ENCODE results near the gene PADI6. TPM values are rescaled to one million over a fixed set of nuclear protein-coding genes. Genes with fewer than 3 reads are reported as not detected.
"Not testable (repeated sequence)": the region's sequence is repeated elsewhere in the genome, so short reads cannot be mapped to it uniquely, and the experiment has no call there.

PADI6 gene
- total RNA-seq, 1 donor from 2014 or later = not detected

GRCh38 chr1:17405898-17406759, 34.1 kb downstream of the PADI6 start:
- no peaks in the 10 kb centered on the region for H3K4me1 Mint-ChIP-seq (ENCODE audit: unreplicated experiment)
- no peaks in the 10 kb centered on the region for H3K9me3 Mint-ChIP-seq
- peak overlapping the region; percentile 32 for H3K27ac Mint-ChIP-seq
- DNase-seq (ENCODE audit: extremely low spot score, unreplicated experiment) = peak; percentile 77
- no peak overlapping the region for H3K4me3 Mint-ChIP-seq
- peak; percentile 89 for TF ChIP-seq CTCF (conservative IDR thresholded peaks at IDR 0.05)
- no peaks in the 10 kb centered on the region for H3K27me3 Mint-ChIP-seq
- H3K36me3 Mint-ChIP-seq = peaks cover 10% of the 10 kb centered on the region

DNA sequence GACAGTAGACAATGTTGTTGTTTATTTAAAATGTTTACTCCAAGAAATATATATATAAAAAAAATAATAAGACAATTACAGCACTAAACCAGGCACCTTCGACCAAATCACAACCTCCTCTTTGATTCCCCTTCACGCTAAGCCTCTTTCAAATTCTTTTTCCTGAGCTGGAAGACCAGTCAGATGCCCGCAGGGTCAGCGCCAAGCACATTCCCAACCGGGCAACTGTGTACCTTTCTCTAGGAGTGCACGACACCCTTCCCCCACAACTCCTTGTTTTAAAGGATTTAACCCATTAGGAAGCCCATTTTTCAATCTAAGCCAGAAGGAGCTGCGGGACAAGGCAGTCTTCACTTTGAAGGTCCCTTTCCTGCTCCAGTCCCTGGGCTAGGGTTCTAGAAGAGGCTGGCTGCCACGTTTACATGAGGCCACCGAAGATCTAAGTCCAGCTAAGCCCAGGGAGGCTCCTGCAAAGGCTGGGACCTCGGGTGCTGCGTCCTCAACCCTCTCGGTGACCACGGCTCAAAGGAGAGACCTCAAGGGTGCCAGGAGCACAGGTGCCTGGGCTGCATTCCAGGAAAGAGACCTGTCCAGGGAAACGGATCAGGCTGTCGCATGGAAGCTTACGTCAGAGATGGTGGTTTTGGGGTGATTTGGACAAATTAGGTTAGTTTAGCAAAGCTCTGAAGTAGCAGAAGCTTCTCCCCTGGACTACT, 34.9 kb downstream of the PADI6 start:
- H3K4me1 Mint-ChIP-seq (ENCODE audit: unreplicated experiment); DNase-seq (ENCODE audit: extremely low spot score, unreplicated experiment); H3K4me3 Mint-ChIP-seq; H3K9me3 Mint-ChIP-seq; H3K27me3 Mint-ChIP-seq: not testable (repeated sequence)
- peaks cover 14% of the 10 kb centered on the region for H3K36me3 Mint-ChIP-seq
- peak overlapping the region; percentile 71 for H3K27ac Mint-ChIP-seq

- Mint-ChIP-seq H3K27ac (peak overlapping the region; percentile 71), H3K36me3 (peaks cover 24% of the 10 kb centered on the region)
- H3K4me1 Mint-ChIP-seq (ENCODE audit: unreplicated experiment); H3K9me3 Mint-ChIP-seq; DNase-seq (ENCODE audit: extremely low spot score, unreplicated experiment); H3K27me3 Mint-ChIP-seq; H3K4me3 Mint-ChIP-seq: not testable (repeated sequence)
These were observed 36.0 kb downstream of the PADI6 start for GRCh38 chr1:17407786-17408514.

- no peaks in the 10 kb centered on the region for H3K9me3 Mint-ChIP-seq
- no peak overlapping the region for H3K27ac Mint-ChIP-seq
- DNase-seq (ENCODE audit: extremely low spot score, unreplicated experiment) = no peak
- H3K4me3 Mint-ChIP-seq = no peak overlapping the region
- no peak for TF ChIP-seq CTCF (conservative IDR thresholded peaks at IDR 0.05)
- H3K27me3 Mint-ChIP-seq = no peaks in the 10 kb centered on the region
- peaks cover 11% of the 10 kb centered on the region for H3K4me1 Mint-ChIP-seq (ENCODE audit: unreplicated experiment)
- peaks cover 30% of the 10 kb centered on the region for H3K36me3 Mint-ChIP-seq
These were observed 37.4 kb downstream of the PADI6 start for GRCh38 chr1:17409391-17409811.

DNA sequence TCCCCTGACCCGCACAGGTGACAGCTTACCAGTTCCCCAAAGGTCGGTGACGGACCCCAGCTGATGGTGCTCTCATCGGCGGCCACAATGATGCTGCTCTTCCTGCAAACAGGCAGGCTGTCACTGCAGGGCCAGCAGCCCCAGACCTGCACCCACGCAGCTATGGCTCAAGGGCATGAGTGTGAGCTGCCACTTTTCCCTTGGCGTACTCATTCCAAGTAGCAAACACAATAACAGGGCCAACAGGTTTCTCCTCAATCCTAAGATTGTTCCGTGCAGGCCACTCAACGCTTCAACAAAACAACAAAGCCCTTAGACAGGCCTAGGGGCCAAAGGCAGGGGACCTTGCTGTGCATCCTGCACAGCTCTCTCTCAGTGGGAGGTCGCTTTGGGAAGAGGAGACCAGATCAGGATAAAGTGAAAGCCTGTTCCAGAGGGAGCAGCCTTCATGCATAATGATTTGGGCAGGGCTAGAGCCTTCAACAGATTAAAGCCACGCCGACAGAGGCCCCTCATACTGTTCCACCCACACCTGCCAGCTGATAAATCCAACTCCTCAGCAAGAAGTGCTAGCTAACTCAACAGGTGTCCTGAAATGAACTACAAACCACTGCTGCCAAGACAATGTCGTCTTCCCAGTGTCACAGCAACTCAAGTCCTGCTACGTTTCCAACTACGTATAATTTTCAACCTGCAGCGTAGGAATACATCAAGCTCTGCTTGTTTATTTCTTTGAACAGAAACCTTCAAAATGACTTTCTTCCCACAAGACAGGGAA, 40.3 kb downstream of the PADI6 start:
- peak overlapping the region; percentile 96 for H3K27ac Mint-ChIP-seq
- DNase-seq (ENCODE audit: extremely low spot score, unreplicated experiment) = no peak

More for the DNA sequence above, 40.3 kb downstream of the PADI6 start:
- H3K4me1 Mint-ChIP-seq (ENCODE audit: unreplicated experiment) = peaks cover 11% of the 10 kb centered on the region
- no peak for TF ChIP-seq CTCF (conservative IDR thresholded peaks at IDR 0.05)
- peak overlapping the region; percentile 72 for H3K4me3 Mint-ChIP-seq
- H3K9me3 Mint-ChIP-seq = no peaks in the 10 kb centered on the region
- peaks cover 47% of the 10 kb centered on the region for H3K36me3 Mint-ChIP-seq
- no peaks in the 10 kb centered on the region for H3K27me3 Mint-ChIP-seq
